K562 (cell line): ENCODE data around the gene ANTKMT. TPM values are rescaled to one million over a fixed set of nuclear protein-coding genes. Genes with fewer than 3 reads are reported as not detected.

Experiments
- HDAC1 ChIP-seq, 2 experiments: fragments of 450-650 bp; IDR thresholded peaks; 2 replicates each; pipeline ENCODE4 v1.6.1; 2016 to 2017; ENCODE audit warnings: inconsistent platforms in 1 of 2, mild to moderate bottlenecking in 1 of 2, moderate library complexity in 1 of 2
- NCOA4 ChIP-seq: fragments of 450-650 bp; IDR thresholded peaks from 2 replicates; pipeline ENCODE4 v1.6.1; 2018; ENCODE audit warnings: mild to moderate bottlenecking; ENCODE audit not compliant: partially characterized antibody
- STAT5B ChIP-seq: fragments of 250-450 bp; sonication (Bioruptor Pico); IDR thresholded peaks from 2 replicates; pipeline ENCODE4 v1.8.0; 2021; ENCODE audit warnings: mild to moderate bottlenecking, inconsistent platforms
- TAL1 ChIP-seq: fragments of 450-650 bp; IDR thresholded peaks from 2 replicates; pipeline ENCODE4 v1.6.1; 2016; ENCODE audit warnings: mild to moderate bottlenecking
- polyA plus RNA-seq, 8 experiments: library from polyadenylated mRNA; depleted of rRNA in 4 of 8; stranded (reverse) in 5 of 8; unstranded in 3 of 8; fragments of >200 nt; fragmentation: Nextera tagmentation in 2 of 8; fragmentation: Illumina TruSeq in 1 of 8; extraction: Ambion mirVana in 2 of 8; extraction: Trizol in 1 of 8; gene quantifications; 2 replicates each; pipeline versions ENCODE4 v1.2.1 to v1.2.3, GENCODE V29; 2011 to 2014; ENCODE audit warnings: inconsistent platforms in 1 of 8, missing spikeins in 1 of 8
- total RNA-seq, 7 experiments: library from RNA; depleted of rRNA in 6 of 7; stranded (reverse); fragments of >200 nt in 6 of 7; fragmentation: Illumina TruSeq in 2 of 7; extraction: Trizol in 2 of 7; gene quantifications; 2 replicates each; pipeline versions ENCODE4 v1.2.1 to v1.2.3, GENCODE V29; 2011 to 2021; ENCODE audit warnings: low replicate concordance in 1 of 7
- TF ChIP-seq, protein P1 (sequence below): IDR thresholded peaks from 2 replicates; pipeline ENCODE4 v1.6.1; 2011; ENCODE audit warnings: borderline replicate concordance, low read depth, mild to moderate bottlenecking, moderate library complexity, low read length; ENCODE audit not compliant: insufficient read depth, poor library complexity, severe bottlenecking
- TF ChIP-seq, protein P2 (sequence below): fragments of 450-650 bp; IDR thresholded peaks from 2 replicates; pipeline ENCODE4 v1.6.1; 2016; ENCODE audit warnings: mild to moderate bottlenecking, moderate library complexity
- TF ChIP-seq, protein P3 (sequence below): sonication (generic); formaldehyde crosslinking; IDR thresholded peaks from 2 replicates; pipeline ENCODE4 v1.9.0; 2022; ENCODE audit warnings: mild to moderate bottlenecking, missing genetic modification reagents
- TF ChIP-seq, protein P4 (sequence below), 2 experiments: IDR thresholded peaks; 2 replicates each; pipeline ENCODE4 v1.6.1; 2012; ENCODE audit warnings: improper control_type of control experiment in 2 of 2, low read depth in 2 of 2, low read length in 2 of 2, borderline replicate concordance in 1 of 2

ANTKMT gene
- total and polyA plus RNA-seq, 9 of the 15 experiments (the other 6 are each of a cell fraction or from before 2014, with no cell fraction given): 0.58 to 217 (median 19.1) TPM

DNA sequence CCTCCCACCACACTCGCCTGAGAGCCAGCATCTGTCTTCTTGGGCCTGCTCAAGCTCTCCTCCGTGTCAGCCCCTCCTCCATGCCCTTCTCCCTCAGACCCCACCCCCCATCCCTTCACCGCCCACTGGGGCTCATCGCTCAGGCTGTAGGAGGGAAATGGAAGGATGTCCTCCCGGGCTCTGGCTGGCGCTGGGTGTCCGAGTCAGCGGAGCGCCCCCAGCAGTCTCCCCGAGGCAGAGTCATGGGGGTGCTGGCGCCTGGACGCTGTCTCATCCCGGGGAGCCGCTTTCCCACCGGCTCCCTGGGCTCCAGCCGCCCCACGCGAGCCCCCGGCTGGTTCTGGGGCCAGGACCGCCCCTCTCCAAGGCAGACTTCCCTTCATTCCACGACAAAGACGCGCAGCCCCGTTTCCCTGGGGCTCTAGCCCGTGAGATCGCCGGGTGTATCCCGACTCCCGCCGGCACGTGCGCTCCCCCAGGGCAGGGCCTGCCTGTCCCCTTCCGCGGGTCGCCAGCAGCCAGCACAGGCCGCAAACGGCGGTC is 428 bp upstream of the ANTKMT start (continued):
- TF ChIP-seq, protein P1, sequence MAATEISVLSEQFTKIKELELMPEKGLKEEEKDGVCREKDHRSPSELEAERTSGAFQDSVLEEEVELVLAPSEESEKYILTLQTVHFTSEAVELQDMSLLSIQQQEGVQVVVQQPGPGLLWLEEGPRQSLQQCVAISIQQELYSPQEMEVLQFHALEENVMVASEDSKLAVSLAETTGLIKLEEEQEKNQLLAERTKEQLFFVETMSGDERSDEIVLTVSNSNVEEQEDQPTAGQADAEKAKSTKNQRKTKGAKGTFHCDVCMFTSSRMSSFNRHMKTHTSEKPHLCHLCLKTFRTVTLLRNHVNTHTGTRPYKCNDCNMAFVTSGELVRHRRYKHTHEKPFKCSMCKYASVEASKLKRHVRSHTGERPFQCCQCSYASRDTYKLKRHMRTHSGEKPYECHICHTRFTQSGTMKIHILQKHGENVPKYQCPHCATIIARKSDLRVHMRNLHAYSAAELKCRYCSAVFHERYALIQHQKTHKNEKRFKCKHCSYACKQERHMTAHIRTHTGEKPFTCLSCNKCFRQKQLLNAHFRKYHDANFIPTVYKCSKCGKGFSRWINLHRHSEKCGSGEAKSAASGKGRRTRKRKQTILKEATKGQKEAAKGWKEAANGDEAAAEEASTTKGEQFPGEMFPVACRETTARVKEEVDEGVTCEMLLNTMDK: peak; percentile 84
- TF ChIP-seq, protein P2, sequence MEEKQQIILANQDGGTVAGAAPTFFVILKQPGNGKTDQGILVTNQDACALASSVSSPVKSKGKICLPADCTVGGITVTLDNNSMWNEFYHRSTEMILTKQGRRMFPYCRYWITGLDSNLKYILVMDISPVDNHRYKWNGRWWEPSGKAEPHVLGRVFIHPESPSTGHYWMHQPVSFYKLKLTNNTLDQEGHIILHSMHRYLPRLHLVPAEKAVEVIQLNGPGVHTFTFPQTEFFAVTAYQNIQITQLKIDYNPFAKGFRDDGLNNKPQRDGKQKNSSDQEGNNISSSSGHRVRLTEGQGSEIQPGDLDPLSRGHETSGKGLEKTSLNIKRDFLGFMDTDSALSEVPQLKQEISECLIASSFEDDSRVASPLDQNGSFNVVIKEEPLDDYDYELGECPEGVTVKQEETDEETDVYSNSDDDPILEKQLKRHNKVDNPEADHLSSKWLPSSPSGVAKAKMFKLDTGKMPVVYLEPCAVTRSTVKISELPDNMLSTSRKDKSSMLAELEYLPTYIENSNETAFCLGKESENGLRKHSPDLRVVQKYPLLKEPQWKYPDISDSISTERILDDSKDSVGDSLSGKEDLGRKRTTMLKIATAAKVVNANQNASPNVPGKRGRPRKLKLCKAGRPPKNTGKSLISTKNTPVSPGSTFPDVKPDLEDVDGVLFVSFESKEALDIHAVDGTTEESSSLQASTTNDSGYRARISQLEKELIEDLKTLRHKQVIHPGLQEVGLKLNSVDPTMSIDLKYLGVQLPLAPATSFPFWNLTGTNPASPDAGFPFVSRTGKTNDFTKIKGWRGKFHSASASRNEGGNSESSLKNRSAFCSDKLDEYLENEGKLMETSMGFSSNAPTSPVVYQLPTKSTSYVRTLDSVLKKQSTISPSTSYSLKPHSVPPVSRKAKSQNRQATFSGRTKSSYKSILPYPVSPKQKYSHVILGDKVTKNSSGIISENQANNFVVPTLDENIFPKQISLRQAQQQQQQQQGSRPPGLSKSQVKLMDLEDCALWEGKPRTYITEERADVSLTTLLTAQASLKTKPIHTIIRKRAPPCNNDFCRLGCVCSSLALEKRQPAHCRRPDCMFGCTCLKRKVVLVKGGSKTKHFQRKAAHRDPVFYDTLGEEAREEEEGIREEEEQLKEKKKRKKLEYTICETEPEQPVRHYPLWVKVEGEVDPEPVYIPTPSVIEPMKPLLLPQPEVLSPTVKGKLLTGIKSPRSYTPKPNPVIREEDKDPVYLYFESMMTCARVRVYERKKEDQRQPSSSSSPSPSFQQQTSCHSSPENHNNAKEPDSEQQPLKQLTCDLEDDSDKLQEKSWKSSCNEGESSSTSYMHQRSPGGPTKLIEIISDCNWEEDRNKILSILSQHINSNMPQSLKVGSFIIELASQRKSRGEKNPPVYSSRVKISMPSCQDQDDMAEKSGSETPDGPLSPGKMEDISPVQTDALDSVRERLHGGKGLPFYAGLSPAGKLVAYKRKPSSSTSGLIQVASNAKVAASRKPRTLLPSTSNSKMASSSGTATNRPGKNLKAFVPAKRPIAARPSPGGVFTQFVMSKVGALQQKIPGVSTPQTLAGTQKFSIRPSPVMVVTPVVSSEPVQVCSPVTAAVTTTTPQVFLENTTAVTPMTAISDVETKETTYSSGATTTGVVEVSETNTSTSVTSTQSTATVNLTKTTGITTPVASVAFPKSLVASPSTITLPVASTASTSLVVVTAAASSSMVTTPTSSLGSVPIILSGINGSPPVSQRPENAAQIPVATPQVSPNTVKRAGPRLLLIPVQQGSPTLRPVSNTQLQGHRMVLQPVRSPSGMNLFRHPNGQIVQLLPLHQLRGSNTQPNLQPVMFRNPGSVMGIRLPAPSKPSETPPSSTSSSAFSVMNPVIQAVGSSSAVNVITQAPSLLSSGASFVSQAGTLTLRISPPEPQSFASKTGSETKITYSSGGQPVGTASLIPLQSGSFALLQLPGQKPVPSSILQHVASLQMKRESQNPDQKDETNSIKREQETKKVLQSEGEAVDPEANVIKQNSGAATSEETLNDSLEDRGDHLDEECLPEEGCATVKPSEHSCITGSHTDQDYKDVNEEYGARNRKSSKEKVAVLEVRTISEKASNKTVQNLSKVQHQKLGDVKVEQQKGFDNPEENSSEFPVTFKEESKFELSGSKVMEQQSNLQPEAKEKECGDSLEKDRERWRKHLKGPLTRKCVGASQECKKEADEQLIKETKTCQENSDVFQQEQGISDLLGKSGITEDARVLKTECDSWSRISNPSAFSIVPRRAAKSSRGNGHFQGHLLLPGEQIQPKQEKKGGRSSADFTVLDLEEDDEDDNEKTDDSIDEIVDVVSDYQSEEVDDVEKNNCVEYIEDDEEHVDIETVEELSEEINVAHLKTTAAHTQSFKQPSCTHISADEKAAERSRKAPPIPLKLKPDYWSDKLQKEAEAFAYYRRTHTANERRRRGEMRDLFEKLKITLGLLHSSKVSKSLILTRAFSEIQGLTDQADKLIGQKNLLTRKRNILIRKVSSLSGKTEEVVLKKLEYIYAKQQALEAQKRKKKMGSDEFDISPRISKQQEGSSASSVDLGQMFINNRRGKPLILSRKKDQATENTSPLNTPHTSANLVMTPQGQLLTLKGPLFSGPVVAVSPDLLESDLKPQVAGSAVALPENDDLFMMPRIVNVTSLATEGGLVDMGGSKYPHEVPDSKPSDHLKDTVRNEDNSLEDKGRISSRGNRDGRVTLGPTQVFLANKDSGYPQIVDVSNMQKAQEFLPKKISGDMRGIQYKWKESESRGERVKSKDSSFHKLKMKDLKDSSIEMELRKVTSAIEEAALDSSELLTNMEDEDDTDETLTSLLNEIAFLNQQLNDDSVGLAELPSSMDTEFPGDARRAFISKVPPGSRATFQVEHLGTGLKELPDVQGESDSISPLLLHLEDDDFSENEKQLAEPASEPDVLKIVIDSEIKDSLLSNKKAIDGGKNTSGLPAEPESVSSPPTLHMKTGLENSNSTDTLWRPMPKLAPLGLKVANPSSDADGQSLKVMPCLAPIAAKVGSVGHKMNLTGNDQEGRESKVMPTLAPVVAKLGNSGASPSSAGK: peak; percentile 34
- TF ChIP-seq STAT5B (CRISPR knock-in tag): no peak
- TF ChIP-seq, protein P3, sequence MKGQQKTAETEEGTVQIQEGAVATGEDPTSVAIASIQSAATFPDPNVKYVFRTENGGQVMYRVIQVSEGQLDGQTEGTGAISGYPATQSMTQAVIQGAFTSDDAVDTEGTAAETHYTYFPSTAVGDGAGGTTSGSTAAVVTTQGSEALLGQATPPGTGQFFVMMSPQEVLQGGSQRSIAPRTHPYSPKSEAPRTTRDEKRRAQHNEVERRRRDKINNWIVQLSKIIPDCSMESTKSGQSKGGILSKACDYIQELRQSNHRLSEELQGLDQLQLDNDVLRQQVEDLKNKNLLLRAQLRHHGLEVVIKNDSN (CRISPR knock-in tag): peak; percentile 18; the same call in 1 of the 2 replicates
- TF ChIP-seq TAL1: no peak
- 0 out of 4 replicates have a peak, but pooled peaks of 1 of the 2 experiments have one; percentile 63 for TF ChIP-seq HDAC1 (IDR thresholded peaks at IDR 0.05)
- TF ChIP-seq NCOA4: no peak
- TF ChIP-seq, protein P4, sequence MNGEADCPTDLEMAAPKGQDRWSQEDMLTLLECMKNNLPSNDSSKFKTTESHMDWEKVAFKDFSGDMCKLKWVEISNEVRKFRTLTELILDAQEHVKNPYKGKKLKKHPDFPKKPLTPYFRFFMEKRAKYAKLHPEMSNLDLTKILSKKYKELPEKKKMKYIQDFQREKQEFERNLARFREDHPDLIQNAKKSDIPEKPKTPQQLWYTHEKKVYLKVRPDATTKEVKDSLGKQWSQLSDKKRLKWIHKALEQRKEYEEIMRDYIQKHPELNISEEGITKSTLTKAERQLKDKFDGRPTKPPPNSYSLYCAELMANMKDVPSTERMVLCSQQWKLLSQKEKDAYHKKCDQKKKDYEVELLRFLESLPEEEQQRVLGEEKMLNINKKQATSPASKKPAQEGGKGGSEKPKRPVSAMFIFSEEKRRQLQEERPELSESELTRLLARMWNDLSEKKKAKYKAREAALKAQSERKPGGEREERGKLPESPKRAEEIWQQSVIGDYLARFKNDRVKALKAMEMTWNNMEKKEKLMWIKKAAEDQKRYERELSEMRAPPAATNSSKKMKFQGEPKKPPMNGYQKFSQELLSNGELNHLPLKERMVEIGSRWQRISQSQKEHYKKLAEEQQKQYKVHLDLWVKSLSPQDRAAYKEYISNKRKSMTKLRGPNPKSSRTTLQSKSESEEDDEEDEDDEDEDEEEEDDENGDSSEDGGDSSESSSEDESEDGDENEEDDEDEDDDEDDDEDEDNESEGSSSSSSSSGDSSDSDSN (IDR thresholded peaks at IDR 0.05; ENCODE audit: borderline replicate concordance in 1 of 2, low read depth in 2 of 2, low read length in 2 of 2): 0 out of 4 replicates have a peak, but pooled peaks of 1 of the 2 experiments have one; percentile 20
